B cell (primary cell): Measurements from ENCODE around the gene PRX.

Experiments used
- EZH2 ChIP-seq: IDR thresholded peaks from 2 replicates; pipeline ENCODE4 v1.6.1; 2012; ENCODE audit warnings: borderline replicate concordance, low read depth, mild to moderate bottlenecking, moderate library complexity, low read length; ENCODE audit not compliant: insufficient read depth, poor library complexity, severe bottlenecking
- TF ChIP-seq, protein P1 (sequence below): fragments of 200-600 bp; IDR thresholded peaks from one replicate; pipeline ENCODE4 v1.8.0; 2022; ENCODE audit warnings: antibody characterized with exemption, mild to moderate bottlenecking

- TF ChIP-seq, protein P1, sequence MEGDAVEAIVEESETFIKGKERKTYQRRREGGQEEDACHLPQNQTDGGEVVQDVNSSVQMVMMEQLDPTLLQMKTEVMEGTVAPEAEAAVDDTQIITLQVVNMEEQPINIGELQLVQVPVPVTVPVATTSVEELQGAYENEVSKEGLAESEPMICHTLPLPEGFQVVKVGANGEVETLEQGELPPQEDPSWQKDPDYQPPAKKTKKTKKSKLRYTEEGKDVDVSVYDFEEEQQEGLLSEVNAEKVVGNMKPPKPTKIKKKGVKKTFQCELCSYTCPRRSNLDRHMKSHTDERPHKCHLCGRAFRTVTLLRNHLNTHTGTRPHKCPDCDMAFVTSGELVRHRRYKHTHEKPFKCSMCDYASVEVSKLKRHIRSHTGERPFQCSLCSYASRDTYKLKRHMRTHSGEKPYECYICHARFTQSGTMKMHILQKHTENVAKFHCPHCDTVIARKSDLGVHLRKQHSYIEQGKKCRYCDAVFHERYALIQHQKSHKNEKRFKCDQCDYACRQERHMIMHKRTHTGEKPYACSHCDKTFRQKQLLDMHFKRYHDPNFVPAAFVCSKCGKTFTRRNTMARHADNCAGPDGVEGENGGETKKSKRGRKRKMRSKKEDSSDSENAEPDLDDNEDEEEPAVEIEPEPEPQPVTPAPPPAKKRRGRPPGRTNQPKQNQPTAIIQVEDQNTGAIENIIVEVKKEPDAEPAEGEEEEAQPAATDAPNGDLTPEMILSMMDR: no peak
- no peak for TF ChIP-seq EZH2
Measured at GRCh38 chr19:40411125-40411842, 1.9 kb downstream of the PRX start.
